GM12878 (cell line): ENCODE data around the gene GSAP. TPM values are rescaled to one million over a fixed set of nuclear protein-coding genes. Genes with fewer than 3 reads are reported as not detected.

ENCODE experiments used
- ATAC-seq: fragments of 200-7000 bp; cut with Tn5 transposase; 3 replicates; pipeline ENCODE4 v1.9.1; 2020; ENCODE audit warnings: mild to moderate bottlenecking, moderate library complexity
- BruUV-seq: library from RNA; stranded (reverse); fragments of 400-500 nt; replicated peaks from 2 replicates; lab custom pipeline; 2021; lab: Mats Ljungman, UMichigan
- CTCF ChIA-PET: fragments of 300-600 bp; sonication (Branson Sonifier 250); formaldehyde crosslinking; extraction: SDS; loops from one replicate; lab custom pipeline; 2021; ENCODE audit warnings: inconsistent platforms; lab: Yijun Ruan, JAX
- POLR2A ChIA-PET: fragments of 350-600 bp; formaldehyde crosslinking; extraction: SDS; loops from one replicate; lab custom pipeline; 2021; ENCODE audit warnings: inconsistent platforms; lab: Charles Lee
- RAD21 ChIA-PET: fragments of 300-600 bp; sonication (Branson Sonifier 250); formaldehyde crosslinking; loops from one replicate; lab custom pipeline; 2023; ENCODE audit warnings: antibody characterized with exemption; ENCODE audit not compliant: unreplicated experiment; lab: Charles Lee
- SMC1A ChIA-PET: fragments of 300-600 bp; sonication (Branson Sonifier 250); formaldehyde crosslinking; loops from one replicate; lab custom pipeline; 2023; ENCODE audit not compliant: unreplicated experiment, uncharacterized antibody; lab: Charles Lee
- DNase-seq: peaks from one replicate; pipeline ENCODE4 v3.0.0-alpha.2; 2011; ENCODE audit warnings: low read depth, low spot score
- FAIRE-seq: peaks from 3 replicates; lab custom pipeline; 2011; peaks lifted over from hg19 to GRCh38; lab: Jason Lieb, UNC
- H2AFZ ChIP-seq: 2 replicates; pipeline ENCODE4 v1.6.0; 2011; ENCODE audit warnings: low read depth, low read length, control low read depth; ENCODE audit not compliant: control insufficient read depth
- H3K27ac ChIP-seq: 2 replicates; pipeline ENCODE4 v1.5.1; 2011; ENCODE audit warnings: control low read depth; ENCODE audit not compliant: control insufficient read depth, insufficient read depth
- H3K27me3 ChIP-seq, 2 experiments: replicated peaks in 1 of 2; 2 replicates each; pipeline versions ENCODE4 v1.6.0 to v1.6.1; 2011; ENCODE audit warnings: low read length in 1 of 2; ENCODE audit not compliant: control insufficient read depth in 2 of 2, insufficient read depth in 2 of 2
- H3K36me3 ChIP-seq, 2 experiments: 2 replicates each; pipeline ENCODE4 v1.5.1; 2011; ENCODE audit warnings: low read length in 1 of 2; ENCODE audit not compliant: control insufficient read depth in 2 of 2, insufficient read depth in 2 of 2
- H3K4me1 ChIP-seq: 2 replicates; pipeline ENCODE4 v1.6.1; 2011; ENCODE audit warnings: mild to moderate bottlenecking, low read length, moderate library complexity, mixed read lengths; ENCODE audit not compliant: control insufficient read depth, insufficient read depth
- H3K4me2 ChIP-seq: 2 replicates; pipeline ENCODE4 v1.6.0; 2011; ENCODE audit warnings: control low read depth; ENCODE audit not compliant: control insufficient read depth, insufficient read depth
- H3K4me3 ChIP-seq: fragments of 200-600 bp; sonication (generic); 2 replicates; pipeline ENCODE4 v1.5.1; 2016
- H3K79me2 ChIP-seq: 2 replicates; pipeline ENCODE4 v1.6.0; 2011; ENCODE audit warnings: low read length; ENCODE audit not compliant: control insufficient read depth, insufficient read depth
- H3K9ac ChIP-seq: 2 replicates; pipeline ENCODE4 v1.8.0; 2011; ENCODE audit warnings: low read length, control low read depth, mixed read lengths; ENCODE audit not compliant: control insufficient read depth, insufficient read depth
- H3K9me3 ChIP-seq: replicated peaks from 3 replicates; pipeline ENCODE4 v1.5.1; 2011; ENCODE audit warnings: mild to moderate bottlenecking, low read length; ENCODE audit not compliant: control insufficient read depth, insufficient read depth
- H4K20me1 ChIP-seq: 2 replicates; pipeline ENCODE4 v1.6.0; 2011; ENCODE audit not compliant: control insufficient read depth, insufficient read depth
- FOXK2 ChIP-seq: fragments of 450-650 bp; IDR thresholded peaks from 2 replicates; pipeline ENCODE4 v1.6.1; 2017; ENCODE audit warnings: mild to moderate bottlenecking, moderate library complexity
- NFIC ChIP-seq: IDR thresholded peaks from 2 replicates; pipeline ENCODE4 v1.6.1; 2012; ENCODE audit warnings: low read depth, mild to moderate bottlenecking, inconsistent platforms, low read length, moderate library complexity
- SIX5 ChIP-seq: IDR thresholded peaks from 2 replicates; pipeline ENCODE4 v1.6.1; 2011; ENCODE audit warnings: mild to moderate bottlenecking, low read depth, low read length, moderate library complexity; ENCODE audit not compliant: severe bottlenecking
- SREBF2 ChIP-seq: IDR thresholded peaks from 2 replicates; pipeline ENCODE4 v1.6.1; 2012; ENCODE audit warnings: mild to moderate bottlenecking, low read length
- YBX1 ChIP-seq: fragments of 450-650 bp; IDR thresholded peaks from 2 replicates; pipeline ENCODE4 v1.6.1; 2016; ENCODE audit warnings: antibody characterized with exemption
- WGBS: methylation state at CpG from one replicate; pipeline ENCODE4 v1.1.6; 2016; ENCODE audit warnings: low lambda C conversion rate; ENCODE audit not compliant: insufficient replicate concordance, insufficient coverage; ENCODE audit errors: missing lambda C conversion rate; 5-methylcytosine and 5-hydroxymethylcytosine counted together
- in situ Hi-C: fragments of 300-500 bp; cut with MboI; formaldehyde crosslinking; loops from 9 replicates; pipeline ENCODE4 v1.14.3; 2018; ENCODE audit warnings: mixed read lengths
- intact Hi-C: fragments of 100-400 bp; cut with micrococcal nuclease; formaldehyde crosslinking; loops from one replicate; pipeline ENCODE4 v1.14.2; 2022; ENCODE audit not compliant: unreplicated experiment
- polyA plus RNA-seq, 11 experiments: library from polyadenylated mRNA; depleted of rRNA in 4 of 11; unstranded in 6 of 11; stranded (reverse) in 5 of 11; fragments of >200 nt; fragmentation: Nextera tagmentation in 4 of 11; fragmentation: Illumina TruSeq in 1 of 11; extraction: Ambion mirVana in 4 of 11; extraction: Trizol in 1 of 11; gene quantifications; 1 replicate in 1 of 11; 2 replicates in 10 of 11; pipeline versions ENCODE4 v1.2.1 to v1.2.3, GENCODE V29; 2011 to 2016; ENCODE audit warnings: inconsistent platforms in 2 of 11, missing spikeins in 2 of 11, low read depth in 1 of 11
- total RNA-seq, 4 experiments: library from RNA; depleted of rRNA in 3 of 4; stranded (reverse); fragments of >200 nt in 3 of 4; fragmentation: Illumina TruSeq in 1 of 4; extraction: Trizol in 1 of 4; gene quantifications; 2 replicates each; pipeline versions ENCODE4 v1.2.1 to v1.2.3, GENCODE V29; 2013 to 2021
- TF ChIP-seq, protein P1 (sequence below): IDR thresholded peaks from 2 replicates; pipeline ENCODE4 v1.6.1; 2012; ENCODE audit warnings: low read depth, low read length, improper control_type of control experiment
- TF ChIP-seq, protein P2 (sequence below): IDR thresholded peaks from 2 replicates; pipeline ENCODE4 v1.6.1; 2011; ENCODE audit warnings: mild to moderate bottlenecking, low read depth, low read length, moderate library complexity; ENCODE audit not compliant: insufficient replicate concordance

Gene GSAP
- total and polyA plus RNA-seq, 10 of the 15 experiments (the other 5 are each of a cell fraction or from before 2014, with no cell fraction given) = 6.6 to 38.1 (median 21.8) TPM

DNA sequence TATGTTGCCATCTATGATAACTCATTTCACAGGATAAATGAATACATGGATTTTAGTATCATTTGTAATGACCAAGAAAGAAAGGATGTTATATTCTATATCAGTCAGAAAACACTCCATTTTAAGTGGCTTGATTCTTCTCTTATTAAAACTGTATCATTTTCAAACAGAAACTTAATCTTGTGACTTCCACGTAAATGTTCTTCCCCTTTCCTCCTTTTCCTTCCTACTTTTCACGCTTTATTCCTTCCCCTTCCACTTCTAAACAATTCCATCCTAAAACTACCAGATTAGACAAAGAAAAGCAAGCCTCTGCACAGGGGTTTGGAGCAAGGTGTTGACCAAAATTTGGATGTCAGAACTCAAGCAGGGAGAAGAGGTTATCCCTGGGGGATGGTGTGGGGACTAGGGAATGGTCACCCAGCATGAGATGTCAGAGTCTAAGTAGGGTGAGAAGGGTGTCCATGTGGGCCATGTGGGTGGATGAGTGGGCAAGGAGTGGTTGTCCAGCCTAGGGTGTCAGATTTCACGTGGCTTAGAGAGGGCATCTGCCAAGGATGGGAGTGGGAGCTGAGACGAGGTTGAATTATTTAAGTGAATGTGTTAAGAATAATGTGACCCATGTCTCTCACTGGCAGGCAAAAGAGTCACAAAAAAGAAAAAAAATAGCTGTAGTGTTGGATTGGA is 5.0 kb upstream of the GSAP start:
- Histone ChIP-seq H3K4me3 (no peak overlapping the region), H3K4me2 (no peak overlapping the region), H2AFZ (no peak overlapping the region), H3K36me3 (no peaks in the 10 kb centered on the region), H3K4me1 (peaks cover 4% of the 10 kb centered on the region; the same call in 1 of the 2 replicates), H4K20me1 (no peaks in the 10 kb centered on the region), H3K9me3 (no peaks in the 10 kb centered on the region), H3K27ac (no peak overlapping the region), H3K27me3 (no peaks in the 10 kb centered on the region), H3K9ac (no peak overlapping the region), H3K79me2 (no peaks in the 10 kb centered on the region)
- POLR2A ChIA-PET = interaction anchor here (0.6 kb wide), 1 partner anchor 13 kb away, joined by 6 read pairs; no protein-coding TSS in a partner anchor
- CTCF ChIA-PET = no interaction called here
- SMC1A ChIA-PET = no interaction called here
- TF ChIP-seq SIX5 (no peak), NFIC (no peak), YBX1 (no peak), FOXK2 (no peak), SREBF2 (no peak)
- TF ChIP-seq, protein P1, sequence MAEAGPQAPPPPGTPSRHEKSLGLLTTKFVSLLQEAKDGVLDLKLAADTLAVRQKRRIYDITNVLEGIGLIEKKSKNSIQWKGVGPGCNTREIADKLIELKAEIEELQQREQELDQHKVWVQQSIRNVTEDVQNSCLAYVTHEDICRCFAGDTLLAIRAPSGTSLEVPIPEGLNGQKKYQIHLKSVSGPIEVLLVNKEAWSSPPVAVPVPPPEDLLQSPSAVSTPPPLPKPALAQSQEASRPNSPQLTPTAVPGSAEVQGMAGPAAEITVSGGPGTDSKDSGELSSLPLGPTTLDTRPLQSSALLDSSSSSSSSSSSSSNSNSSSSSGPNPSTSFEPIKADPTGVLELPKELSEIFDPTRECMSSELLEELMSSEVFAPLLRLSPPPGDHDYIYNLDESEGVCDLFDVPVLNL = no peak
- TF ChIP-seq, protein P2, sequence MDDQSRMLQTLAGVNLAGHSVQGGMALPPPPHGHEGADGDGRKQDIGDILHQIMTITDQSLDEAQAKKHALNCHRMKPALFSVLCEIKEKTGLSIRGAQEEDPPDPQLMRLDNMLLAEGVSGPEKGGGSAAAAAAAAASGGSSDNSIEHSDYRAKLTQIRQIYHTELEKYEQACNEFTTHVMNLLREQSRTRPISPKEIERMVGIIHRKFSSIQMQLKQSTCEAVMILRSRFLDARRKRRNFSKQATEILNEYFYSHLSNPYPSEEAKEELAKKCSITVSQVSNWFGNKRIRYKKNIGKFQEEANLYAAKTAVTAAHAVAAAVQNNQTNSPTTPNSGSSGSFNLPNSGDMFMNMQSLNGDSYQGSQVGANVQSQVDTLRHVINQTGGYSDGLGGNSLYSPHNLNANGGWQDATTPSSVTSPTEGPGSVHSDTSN = no peak
- RAD21 ChIA-PET = no interaction called here
- no TSS peak for BruUV-seq
- no peak for FAIRE-seq
- WGBS = 23% methylated on average over 4 of the region's 4 CpGs
- ATAC-seq = no peak
- intact Hi-C loops (no loop called here), in situ Hi-C loops (no loop called here)
- no peak for DNase-seq
